PFSK-1 (cell line): ENCODE results near the gene C5orf34.

Source experiments
- POLR2AphosphoS5 ChIP-seq: IDR thresholded peaks from 2 replicates; pipeline ENCODE4 v1.6.1; 2012; ENCODE audit warnings: low read depth, mild to moderate bottlenecking, control low read depth, low read length, moderate library complexity
- SIN3A ChIP-seq: IDR thresholded peaks from 2 replicates; pipeline ENCODE4 v1.6.1; 2012; ENCODE audit warnings: mild to moderate bottlenecking, low read length, moderate library complexity, borderline replicate concordance; ENCODE audit not compliant: insufficient read depth

DNA sequence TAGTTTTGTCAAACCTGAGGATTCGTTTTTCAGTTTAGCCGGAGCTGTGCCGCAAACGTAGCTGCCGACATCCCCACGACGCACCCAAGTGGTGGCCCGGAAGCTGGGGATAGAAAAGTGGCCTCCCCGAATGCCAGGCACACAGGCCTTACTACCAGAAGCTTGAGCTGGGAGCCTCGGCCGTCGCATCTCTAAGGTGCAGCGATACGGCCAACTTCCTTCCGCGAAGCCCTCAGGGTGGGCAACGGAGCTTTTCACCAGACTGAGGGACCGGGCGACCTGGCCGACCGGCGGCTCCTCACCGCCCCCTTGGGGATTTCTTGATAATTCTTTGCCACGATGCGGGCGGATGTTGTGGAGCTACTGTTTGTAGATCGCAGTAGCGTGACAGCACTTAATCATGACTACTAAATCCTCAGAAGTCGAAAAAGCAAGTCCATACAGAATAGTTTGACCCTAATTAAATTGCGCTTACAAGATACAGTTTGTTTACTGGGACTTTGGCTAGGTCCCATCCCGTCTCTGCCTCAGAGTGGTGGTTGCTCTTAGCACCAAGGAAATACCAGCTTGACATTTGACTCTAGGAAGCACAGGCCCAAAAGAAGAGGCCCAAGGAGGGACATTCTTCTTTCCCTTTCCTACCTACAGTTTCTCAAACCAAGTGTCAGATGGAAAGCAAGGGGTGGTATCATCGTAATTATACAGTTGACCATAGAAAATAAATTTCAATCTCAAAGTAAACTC is 30.7 kb downstream of the C5orf34 start:
- no peak; the same call in 1 of the 2 replicates for TF ChIP-seq SIN3A
- no peak for TF ChIP-seq POLR2AphosphoS5
